ENCODE results near the gene ZNF420.

ZNF420 gene

DNA sequence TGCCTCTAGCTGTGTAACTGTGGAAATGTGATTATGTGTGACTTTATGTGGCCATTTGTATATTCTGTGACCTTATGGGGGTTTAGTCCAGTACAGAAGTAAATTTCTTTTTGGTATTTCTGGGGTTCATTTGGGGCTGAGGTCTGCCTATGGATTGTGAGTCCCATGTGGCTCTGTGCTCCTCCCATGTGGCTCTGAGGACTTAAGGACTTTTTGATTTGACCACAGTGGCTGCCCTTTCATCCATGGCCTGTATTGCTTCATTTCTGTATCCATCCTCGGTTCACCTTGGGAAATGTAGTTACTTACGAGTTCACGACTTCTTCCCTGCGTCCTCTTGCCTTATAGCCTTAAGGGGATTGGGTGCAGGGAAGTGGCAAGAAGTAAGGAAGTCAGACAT, 1.0 kb downstream of the ZNF420 start:
- peak overlapping the region; percentile 77 for H3K9ac ChIP-seq (ENCODE audit: low read length)
- no peaks in the 10 kb centered on the region for H3K9me2 ChIP-seq (ENCODE audit: low read depth, low read length)
- no peak overlapping the region for H2AFZ ChIP-seq (ENCODE audit: low read length)
- H3K4me1 ChIP-seq (ENCODE audit: insufficient read depth, low read length, severe bottlenecking) = peaks cover 19% of the 10 kb centered on the region
- peaks cover 22% of the 10 kb centered on the region; the same call in 1 of the 2 replicates for H3K9me3 ChIP-seq (ENCODE audit: low read length)
- TF ChIP-seq EZH2 (IDR thresholded peaks at IDR 0.05; ENCODE audit: borderline replicate concordance, low read length) = no peak
- TF ChIP-seq CTCF (IDR thresholded peaks at IDR 0.05; ENCODE audit: low read length) = no peak
- H3K79me2 ChIP-seq (ENCODE audit: insufficient read depth, low read length) = peaks cover 33% of the 10 kb centered on the region
- H3K27ac ChIP-seq (ENCODE audit: low read depth, low read length, poor library complexity, severe bottlenecking) = no peak overlapping the region
- peaks cover 20% of the 10 kb centered on the region for H3K36me3 ChIP-seq (ENCODE audit: insufficient read depth, low read length)
- peak overlapping the region; percentile 82 for H3K4me3 ChIP-seq (ENCODE audit: low read depth, low read length, poor library complexity, severe bottlenecking)
- peak overlapping the region; percentile 81 for H3K4me2 ChIP-seq (ENCODE audit: low read length)
- no peaks in the 10 kb centered on the region for H3K27me3 ChIP-seq (ENCODE audit: insufficient read depth, low read length)
- H3F3A ChIP-seq (ENCODE audit: insufficient read depth, low read length) = 0 out of 2 replicates have a peak, but pooled peaks cover 3% of the 10 kb centered on the region
- no peaks in the 10 kb centered on the region for H4K20me1 ChIP-seq (ENCODE audit: insufficient read depth, low read length)

DNA sequence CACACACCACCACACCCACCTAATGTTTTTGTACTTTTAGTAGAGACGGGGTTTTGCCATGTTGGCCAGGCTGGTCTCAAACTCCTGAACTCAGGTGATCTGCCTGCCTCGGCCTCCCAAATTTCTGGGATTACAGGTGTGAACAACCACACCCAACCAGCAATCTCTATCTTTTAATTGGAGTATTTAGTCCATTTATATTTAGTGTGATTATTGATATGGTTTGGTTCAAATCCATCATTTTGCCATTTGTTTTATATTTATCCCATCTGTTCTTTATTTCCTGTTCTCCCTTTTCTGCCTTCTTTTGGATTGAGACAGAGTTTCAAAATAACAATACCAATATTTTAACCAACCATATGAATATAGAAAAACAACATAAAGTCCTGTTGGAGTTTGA, 4.1 kb downstream of the ZNF420 start:
- Histone ChIP-seq H3K4me3 (ENCODE audit: low read depth, low read length, poor library complexity, severe bottlenecking) (no peak overlapping the region), H3K27me3 (ENCODE audit: insufficient read depth, low read length) (no peaks in the 10 kb centered on the region), H3K9me2 (ENCODE audit: low read depth, low read length) (no peaks in the 10 kb centered on the region), H2AFZ (ENCODE audit: low read length) (no peak overlapping the region), H3K79me2 (ENCODE audit: insufficient read depth, low read length) (peaks cover 47% of the 10 kb centered on the region), H4K20me1 (ENCODE audit: insufficient read depth, low read length) (no peaks in the 10 kb centered on the region), H3K27ac (ENCODE audit: low read depth, low read length, poor library complexity, severe bottlenecking) (no peak overlapping the region), H3K4me2 (ENCODE audit: low read length) (no peak overlapping the region), H3K36me3 (ENCODE audit: insufficient read depth, low read length) (peaks cover 33% of the 10 kb centered on the region), H3K9me3 (ENCODE audit: low read length) (peaks cover 30% of the 10 kb centered on the region), H3F3A (ENCODE audit: insufficient read depth, low read length) (0 out of 2 replicates have a peak, but pooled peaks cover 3% of the 10 kb centered on the region), H3K9ac (ENCODE audit: low read length) (no peak overlapping the region), H3K4me1 (ENCODE audit: insufficient read depth, low read length, severe bottlenecking) (peaks cover 14% of the 10 kb centered on the region)
- TF ChIP-seq EZH2 (IDR thresholded peaks at IDR 0.05; ENCODE audit: borderline replicate concordance, low read length) (no peak), CTCF (IDR thresholded peaks at IDR 0.05; ENCODE audit: low read length) (no peak)

DNA sequence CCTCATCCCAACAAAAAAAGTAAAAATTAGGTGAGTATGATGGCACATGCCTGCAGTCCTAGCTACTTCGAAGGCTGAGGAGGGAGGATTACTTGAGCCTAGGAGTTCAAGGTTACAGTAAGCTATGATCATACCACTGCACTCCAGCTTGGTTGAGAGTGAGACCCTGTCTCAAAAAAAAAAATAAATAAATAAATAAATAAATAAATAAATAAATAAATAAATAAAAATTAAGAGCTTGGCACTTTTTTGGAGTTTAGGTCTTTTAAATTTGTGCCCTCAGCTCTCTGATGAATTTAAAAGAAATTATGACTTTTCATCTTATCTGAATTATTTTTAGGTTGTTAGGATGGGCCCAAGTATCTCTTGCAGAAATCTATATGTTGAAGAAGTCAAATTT, 8.9 kb downstream of the ZNF420 start:
- H3K27ac ChIP-seq (ENCODE audit: low read depth, low read length, poor library complexity, severe bottlenecking) = no peak overlapping the region
- no peaks in the 10 kb centered on the region for H4K20me1 ChIP-seq (ENCODE audit: insufficient read depth, low read length)
- peaks cover 69% of the 10 kb centered on the region for H3K36me3 ChIP-seq (ENCODE audit: insufficient read depth, low read length)
- 0 out of 2 replicates have a peak, but pooled peaks cover 3% of the 10 kb centered on the region for H3F3A ChIP-seq (ENCODE audit: insufficient read depth, low read length)
- peaks cover 40% of the 10 kb centered on the region for H3K9me3 ChIP-seq (ENCODE audit: low read length)
- TF ChIP-seq EZH2 (IDR thresholded peaks at IDR 0.05; ENCODE audit: borderline replicate concordance, low read length) (no peak), CTCF (IDR thresholded peaks at IDR 0.05; ENCODE audit: low read length) (no peak)
- H3K79me2 ChIP-seq (ENCODE audit: insufficient read depth, low read length) = peaks cover 28% of the 10 kb centered on the region
- no peak overlapping the region for H3K4me2 ChIP-seq (ENCODE audit: low read length)
- H3K9me2 ChIP-seq (ENCODE audit: low read depth, low read length) = no peaks in the 10 kb centered on the region
- H3K27me3 ChIP-seq (ENCODE audit: insufficient read depth, low read length) = no peaks in the 10 kb centered on the region
- H3K9ac ChIP-seq (ENCODE audit: low read length) = no peak overlapping the region
- H2AFZ ChIP-seq (ENCODE audit: low read length) = no peak overlapping the region
- no peaks in the 10 kb centered on the region for H3K4me1 ChIP-seq (ENCODE audit: insufficient read depth, low read length, severe bottlenecking)
- H3K4me3 ChIP-seq (ENCODE audit: low read depth, low read length, poor library complexity, severe bottlenecking) = no peak overlapping the region

Data from OCI-LY1 (cell line).